K562 (cell line): ENCODE data around the gene DNMT1. TPM values are rescaled to one million over a fixed set of nuclear protein-coding genes. Genes with fewer than 3 reads are reported as not detected.

Source experiments
- EWSR1 ChIP-seq: fragments of 450-650 bp; IDR thresholded peaks from 2 replicates; pipeline ENCODE4 v1.6.1; 2018; ENCODE audit warnings: borderline replicate concordance, mild to moderate bottlenecking, low read depth, moderate library complexity; ENCODE audit not compliant: partially characterized antibody
- FOXA3 ChIP-seq, 2 experiments: fragments of 450-650 bp in 1 of 2; sonication (generic) in 1 of 2; formaldehyde crosslinking; IDR thresholded peaks in 1 of 2; conservative IDR thresholded peaks in 1 of 2; 2 replicates each; pipeline versions ENCODE4 v1.4.0 to v1.8.0; 2020 to 2022; ENCODE audit warnings: mild to moderate bottlenecking in 2 of 2, missing genetic modification reagents in 1 of 2
- GATA2 ChIP-seq: sonication (generic); formaldehyde crosslinking; IDR thresholded peaks from 2 replicates; pipeline ENCODE4 v1.4.0; 2020; ENCODE audit warnings: mild to moderate bottlenecking, missing genetic modification reagents
- GTF2A2 ChIP-seq: IDR thresholded peaks from 2 replicates; pipeline ENCODE4 v1.6.1; 2016; ENCODE audit warnings: mild to moderate bottlenecking, missing genetic modification characterization, missing compliant biosample characterization
- HMG20A ChIP-seq: fragments of 450-650 bp; formaldehyde crosslinking; conservative IDR thresholded peaks from 2 replicates; pipeline ENCODE4 v1.4.0; 2020; ENCODE audit warnings: mild to moderate bottlenecking, mixed read lengths
- NR2F6 ChIP-seq: fragments of 450-650 bp; formaldehyde crosslinking; IDR thresholded peaks from 2 replicates; pipeline ENCODE4 v1.4.0; 2020; ENCODE audit warnings: mild to moderate bottlenecking
- RFX5 ChIP-seq: IDR thresholded peaks from 2 replicates; pipeline ENCODE4 v1.6.1; 2011; ENCODE audit warnings: low read depth, mild to moderate bottlenecking, improper control_type of control experiment, low read length
- SMAD4 ChIP-seq: fragments of 250-450 bp; sonication (Bioruptor Pico); conservative IDR thresholded peaks from 2 replicates; pipeline ENCODE4 v1.8.0; 2021; ENCODE audit warnings: inconsistent platforms, mild to moderate bottlenecking, moderate library complexity
- TCFL5 ChIP-seq: fragments of 250-450 bp; sonication (Bioruptor Pico); conservative IDR thresholded peaks from 2 replicates; pipeline ENCODE4 v1.6.1; 2021; ENCODE audit warnings: mild to moderate bottlenecking, moderate library complexity, matching md5 sums
- ZNF24 ChIP-seq: fragments of 450-650 bp; IDR thresholded peaks from 2 replicates; pipeline ENCODE4 v1.6.1; 2016
- polyA plus RNA-seq, 8 experiments: library from polyadenylated mRNA; depleted of rRNA in 4 of 8; stranded (reverse) in 5 of 8; unstranded in 3 of 8; fragments of >200 nt; fragmentation: Nextera tagmentation in 2 of 8; fragmentation: Illumina TruSeq in 1 of 8; extraction: Ambion mirVana in 2 of 8; extraction: Trizol in 1 of 8; gene quantifications; 2 replicates each; pipeline versions ENCODE4 v1.2.1 to v1.2.3, GENCODE V29; 2011 to 2014; ENCODE audit warnings: inconsistent platforms in 1 of 8, missing spikeins in 1 of 8
- total RNA-seq, 7 experiments: library from RNA; depleted of rRNA in 6 of 7; stranded (reverse); fragments of >200 nt in 6 of 7; fragmentation: Illumina TruSeq in 2 of 7; extraction: Trizol in 2 of 7; gene quantifications; 2 replicates each; pipeline versions ENCODE4 v1.2.1 to v1.2.3, GENCODE V29; 2011 to 2021; ENCODE audit warnings: low replicate concordance in 1 of 7
- TF ChIP-seq, protein P1 (sequence below): fragments of 450-650 bp; IDR thresholded peaks from 2 replicates; pipeline ENCODE4 v1.7.1; 2018; ENCODE audit warnings: mild to moderate bottlenecking, low read depth; ENCODE audit not compliant: partially characterized antibody
- TF ChIP-seq, protein P2 (sequence below): fragments of 450-650 bp; IDR thresholded peaks from 2 replicates; pipeline ENCODE4 v1.6.1; 2016; ENCODE audit warnings: mild to moderate bottlenecking, moderate library complexity
- TF ChIP-seq, protein P3 (sequence below): sonication (generic); formaldehyde crosslinking; IDR thresholded peaks from 2 replicates; pipeline ENCODE4 v1.8.0; 2022; ENCODE audit warnings: mild to moderate bottlenecking, missing genetic modification reagents, borderline replicate concordance

DNMT1 gene
- total and polyA plus RNA-seq, 9 of the 15 experiments (the other 6 are each of a cell fraction or from before 2014, with no cell fraction given) = 80.1 to 271 (median 121) TPM

DNA sequence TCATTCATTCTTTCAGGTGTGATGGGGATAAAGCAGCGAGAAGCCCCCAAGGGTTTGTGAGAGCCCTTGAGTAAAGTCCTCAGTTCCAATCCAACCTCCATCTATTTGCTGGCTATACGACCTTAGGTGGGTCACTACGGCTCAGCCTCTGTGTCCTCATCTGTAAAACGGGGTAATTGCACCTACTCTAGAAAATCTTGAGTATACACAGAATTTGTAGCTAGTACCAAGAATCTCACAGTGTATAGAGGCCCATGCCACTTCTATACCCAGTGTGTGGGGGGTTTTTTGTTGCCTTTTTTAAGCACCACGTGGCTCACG, 406 bp upstream of the DNMT1 start (continued):
- TF ChIP-seq, protein P1, sequence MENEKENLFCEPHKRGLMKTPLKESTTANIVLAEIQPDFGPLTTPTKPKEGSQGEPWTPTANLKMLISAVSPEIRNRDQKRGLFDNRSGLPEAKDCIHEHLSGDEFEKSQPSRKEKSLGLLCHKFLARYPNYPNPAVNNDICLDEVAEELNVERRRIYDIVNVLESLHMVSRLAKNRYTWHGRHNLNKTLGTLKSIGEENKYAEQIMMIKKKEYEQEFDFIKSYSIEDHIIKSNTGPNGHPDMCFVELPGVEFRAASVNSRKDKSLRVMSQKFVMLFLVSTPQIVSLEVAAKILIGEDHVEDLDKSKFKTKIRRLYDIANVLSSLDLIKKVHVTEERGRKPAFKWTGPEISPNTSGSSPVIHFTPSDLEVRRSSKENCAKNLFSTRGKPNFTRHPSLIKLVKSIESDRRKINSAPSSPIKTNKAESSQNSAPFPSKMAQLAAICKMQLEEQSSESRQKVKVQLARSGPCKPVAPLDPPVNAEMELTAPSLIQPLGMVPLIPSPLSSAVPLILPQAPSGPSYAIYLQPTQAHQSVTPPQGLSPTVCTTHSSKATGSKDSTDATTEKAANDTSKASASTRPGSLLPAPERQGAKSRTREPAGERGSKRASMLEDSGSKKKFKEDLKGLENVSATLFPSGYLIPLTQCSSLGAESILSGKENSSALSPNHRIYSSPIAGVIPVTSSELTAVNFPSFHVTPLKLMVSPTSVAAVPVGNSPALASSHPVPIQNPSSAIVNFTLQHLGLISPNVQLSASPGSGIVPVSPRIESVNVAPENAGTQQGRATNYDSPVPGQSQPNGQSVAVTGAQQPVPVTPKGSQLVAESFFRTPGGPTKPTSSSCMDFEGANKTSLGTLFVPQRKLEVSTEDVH = no peak
- TF ChIP-seq, protein P2, sequence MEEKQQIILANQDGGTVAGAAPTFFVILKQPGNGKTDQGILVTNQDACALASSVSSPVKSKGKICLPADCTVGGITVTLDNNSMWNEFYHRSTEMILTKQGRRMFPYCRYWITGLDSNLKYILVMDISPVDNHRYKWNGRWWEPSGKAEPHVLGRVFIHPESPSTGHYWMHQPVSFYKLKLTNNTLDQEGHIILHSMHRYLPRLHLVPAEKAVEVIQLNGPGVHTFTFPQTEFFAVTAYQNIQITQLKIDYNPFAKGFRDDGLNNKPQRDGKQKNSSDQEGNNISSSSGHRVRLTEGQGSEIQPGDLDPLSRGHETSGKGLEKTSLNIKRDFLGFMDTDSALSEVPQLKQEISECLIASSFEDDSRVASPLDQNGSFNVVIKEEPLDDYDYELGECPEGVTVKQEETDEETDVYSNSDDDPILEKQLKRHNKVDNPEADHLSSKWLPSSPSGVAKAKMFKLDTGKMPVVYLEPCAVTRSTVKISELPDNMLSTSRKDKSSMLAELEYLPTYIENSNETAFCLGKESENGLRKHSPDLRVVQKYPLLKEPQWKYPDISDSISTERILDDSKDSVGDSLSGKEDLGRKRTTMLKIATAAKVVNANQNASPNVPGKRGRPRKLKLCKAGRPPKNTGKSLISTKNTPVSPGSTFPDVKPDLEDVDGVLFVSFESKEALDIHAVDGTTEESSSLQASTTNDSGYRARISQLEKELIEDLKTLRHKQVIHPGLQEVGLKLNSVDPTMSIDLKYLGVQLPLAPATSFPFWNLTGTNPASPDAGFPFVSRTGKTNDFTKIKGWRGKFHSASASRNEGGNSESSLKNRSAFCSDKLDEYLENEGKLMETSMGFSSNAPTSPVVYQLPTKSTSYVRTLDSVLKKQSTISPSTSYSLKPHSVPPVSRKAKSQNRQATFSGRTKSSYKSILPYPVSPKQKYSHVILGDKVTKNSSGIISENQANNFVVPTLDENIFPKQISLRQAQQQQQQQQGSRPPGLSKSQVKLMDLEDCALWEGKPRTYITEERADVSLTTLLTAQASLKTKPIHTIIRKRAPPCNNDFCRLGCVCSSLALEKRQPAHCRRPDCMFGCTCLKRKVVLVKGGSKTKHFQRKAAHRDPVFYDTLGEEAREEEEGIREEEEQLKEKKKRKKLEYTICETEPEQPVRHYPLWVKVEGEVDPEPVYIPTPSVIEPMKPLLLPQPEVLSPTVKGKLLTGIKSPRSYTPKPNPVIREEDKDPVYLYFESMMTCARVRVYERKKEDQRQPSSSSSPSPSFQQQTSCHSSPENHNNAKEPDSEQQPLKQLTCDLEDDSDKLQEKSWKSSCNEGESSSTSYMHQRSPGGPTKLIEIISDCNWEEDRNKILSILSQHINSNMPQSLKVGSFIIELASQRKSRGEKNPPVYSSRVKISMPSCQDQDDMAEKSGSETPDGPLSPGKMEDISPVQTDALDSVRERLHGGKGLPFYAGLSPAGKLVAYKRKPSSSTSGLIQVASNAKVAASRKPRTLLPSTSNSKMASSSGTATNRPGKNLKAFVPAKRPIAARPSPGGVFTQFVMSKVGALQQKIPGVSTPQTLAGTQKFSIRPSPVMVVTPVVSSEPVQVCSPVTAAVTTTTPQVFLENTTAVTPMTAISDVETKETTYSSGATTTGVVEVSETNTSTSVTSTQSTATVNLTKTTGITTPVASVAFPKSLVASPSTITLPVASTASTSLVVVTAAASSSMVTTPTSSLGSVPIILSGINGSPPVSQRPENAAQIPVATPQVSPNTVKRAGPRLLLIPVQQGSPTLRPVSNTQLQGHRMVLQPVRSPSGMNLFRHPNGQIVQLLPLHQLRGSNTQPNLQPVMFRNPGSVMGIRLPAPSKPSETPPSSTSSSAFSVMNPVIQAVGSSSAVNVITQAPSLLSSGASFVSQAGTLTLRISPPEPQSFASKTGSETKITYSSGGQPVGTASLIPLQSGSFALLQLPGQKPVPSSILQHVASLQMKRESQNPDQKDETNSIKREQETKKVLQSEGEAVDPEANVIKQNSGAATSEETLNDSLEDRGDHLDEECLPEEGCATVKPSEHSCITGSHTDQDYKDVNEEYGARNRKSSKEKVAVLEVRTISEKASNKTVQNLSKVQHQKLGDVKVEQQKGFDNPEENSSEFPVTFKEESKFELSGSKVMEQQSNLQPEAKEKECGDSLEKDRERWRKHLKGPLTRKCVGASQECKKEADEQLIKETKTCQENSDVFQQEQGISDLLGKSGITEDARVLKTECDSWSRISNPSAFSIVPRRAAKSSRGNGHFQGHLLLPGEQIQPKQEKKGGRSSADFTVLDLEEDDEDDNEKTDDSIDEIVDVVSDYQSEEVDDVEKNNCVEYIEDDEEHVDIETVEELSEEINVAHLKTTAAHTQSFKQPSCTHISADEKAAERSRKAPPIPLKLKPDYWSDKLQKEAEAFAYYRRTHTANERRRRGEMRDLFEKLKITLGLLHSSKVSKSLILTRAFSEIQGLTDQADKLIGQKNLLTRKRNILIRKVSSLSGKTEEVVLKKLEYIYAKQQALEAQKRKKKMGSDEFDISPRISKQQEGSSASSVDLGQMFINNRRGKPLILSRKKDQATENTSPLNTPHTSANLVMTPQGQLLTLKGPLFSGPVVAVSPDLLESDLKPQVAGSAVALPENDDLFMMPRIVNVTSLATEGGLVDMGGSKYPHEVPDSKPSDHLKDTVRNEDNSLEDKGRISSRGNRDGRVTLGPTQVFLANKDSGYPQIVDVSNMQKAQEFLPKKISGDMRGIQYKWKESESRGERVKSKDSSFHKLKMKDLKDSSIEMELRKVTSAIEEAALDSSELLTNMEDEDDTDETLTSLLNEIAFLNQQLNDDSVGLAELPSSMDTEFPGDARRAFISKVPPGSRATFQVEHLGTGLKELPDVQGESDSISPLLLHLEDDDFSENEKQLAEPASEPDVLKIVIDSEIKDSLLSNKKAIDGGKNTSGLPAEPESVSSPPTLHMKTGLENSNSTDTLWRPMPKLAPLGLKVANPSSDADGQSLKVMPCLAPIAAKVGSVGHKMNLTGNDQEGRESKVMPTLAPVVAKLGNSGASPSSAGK = 0 out of 2 replicates have a peak, but pooled peaks have one; percentile 25
- TF ChIP-seq SMAD4 (CRISPR knock-in tag) (no peak), FOXA3 (CRISPR knock-in tag; conservative IDR thresholded peaks at IDR 0.05 in 1 of 2, IDR thresholded peaks at IDR 0.05 in 1 of 2) (no peak), TCFL5 (no peak), RFX5 (no peak), GATA2 (CRISPR knock-in tag) (no peak), GTF2A2 (tag) (no peak), HMG20A (CRISPR knock-in tag) (0 out of 2 replicates have a peak, but pooled peaks have one; percentile 47), NR2F6 (CRISPR knock-in tag) (no peak), EWSR1 (no peak), ZNF24 (peak; percentile 99)
- TF ChIP-seq, protein P3, sequence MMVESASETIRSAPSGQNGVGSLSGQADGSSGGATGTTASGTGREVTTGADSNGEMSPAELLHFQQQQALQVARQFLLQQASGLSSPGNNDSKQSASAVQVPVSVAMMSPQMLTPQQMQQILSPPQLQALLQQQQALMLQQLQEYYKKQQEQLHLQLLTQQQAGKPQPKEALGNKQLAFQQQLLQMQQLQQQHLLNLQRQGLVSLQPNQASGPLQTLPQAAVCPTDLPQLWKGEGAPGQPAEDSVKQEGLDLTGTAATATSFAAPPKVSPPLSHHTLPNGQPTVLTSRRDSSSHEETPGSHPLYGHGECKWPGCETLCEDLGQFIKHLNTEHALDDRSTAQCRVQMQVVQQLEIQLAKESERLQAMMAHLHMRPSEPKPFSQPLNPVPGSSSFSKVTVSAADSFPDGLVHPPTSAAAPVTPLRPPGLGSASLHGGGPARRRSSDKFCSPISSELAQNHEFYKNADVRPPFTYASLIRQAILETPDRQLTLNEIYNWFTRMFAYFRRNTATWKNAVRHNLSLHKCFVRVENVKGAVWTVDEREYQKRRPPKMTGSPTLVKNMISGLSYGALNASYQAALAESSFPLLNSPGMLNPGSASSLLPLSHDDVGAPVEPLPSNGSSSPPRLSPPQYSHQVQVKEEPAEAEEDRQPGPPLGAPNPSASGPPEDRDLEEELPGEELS (CRISPR knock-in tag) = no peak
